GM12891 (cell line): ENCODE measurements around the gene TRAPPC1.
"Not testable (repeated sequence)": the region's sequence is repeated elsewhere in the genome, so short reads cannot be mapped to it uniquely, and the experiment has no call there.

Experiments
- DNase-seq: peaks from one replicate; pipeline ENCODE4 v3.0.0; 2011; ENCODE audit warnings: low spot score; ENCODE audit not compliant: insufficient read length
- FAIRE-seq: peaks from 2 replicates; lab custom pipeline; 2011; peaks lifted over from hg19 to GRCh38; lab: Jason Lieb, UNC
- PAX5 ChIP-seq: IDR thresholded peaks from 2 replicates; pipeline ENCODE4 v1.6.1; 2011; ENCODE audit warnings: low read length, moderate library complexity, mild to moderate bottlenecking; ENCODE audit not compliant: insufficient read depth, severe bottlenecking
- POLR2A ChIP-seq: IDR thresholded peaks from 2 replicates; pipeline ENCODE4 v1.6.1; 2011; ENCODE audit warnings: low read depth, low read length, control low read depth
- POLR2AphosphoS5 ChIP-seq: IDR thresholded peaks from 2 replicates; pipeline ENCODE4 v1.6.1; 2011; ENCODE audit warnings: low read depth, low read length, control low read depth
- POU2F2 ChIP-seq: IDR thresholded peaks from 2 replicates; pipeline ENCODE4 v1.6.1; 2011; ENCODE audit warnings: low read depth, mild to moderate bottlenecking, control low read depth, low read length, moderate library complexity
- SPI1 ChIP-seq: IDR thresholded peaks from 2 replicates; pipeline ENCODE4 v1.6.1; 2011; ENCODE audit warnings: low read depth, low read length, control low read depth
- TAF1 ChIP-seq: IDR thresholded peaks from 2 replicates; pipeline ENCODE4 v1.6.1; 2011; ENCODE audit warnings: low read depth, low read length, control low read depth

The TRAPPC1 gene

GRCh38 chr17:7959503-7960253 lies 27.9 kb upstream of the TRAPPC1 start:
- no peak for DNase-seq
- TF ChIP-seq POU2F2 (no peak), SPI1 (no peak), TAF1 (no peak), POLR2A (no peak), POLR2AphosphoS5 (no peak), PAX5 (no peak)
- FAIRE-seq: no peak

GRCh38 chr17:7956228-7956965 lies 24.7 kb upstream of the TRAPPC1 start:
- TF ChIP-seq SPI1 (no peak), TAF1 (no peak), POLR2A (no peak), PAX5 (no peak), POLR2AphosphoS5 (no peak), POU2F2 (no peak)
- FAIRE-seq (no peak), DNase-seq (no peak)

GRCh38 chr17:7955414-7956227 lies 23.9 kb upstream of the TRAPPC1 start:
- FAIRE-seq (peak; percentile 9), DNase-seq (no peak)
- TF ChIP-seq POLR2AphosphoS5: no peak
- no peak for TF ChIP-seq POLR2A
- no peak for TF ChIP-seq POU2F2
- no peak for TF ChIP-seq SPI1
- TF ChIP-seq PAX5: no peak

- DNase-seq, FAIRE-seq: not testable (repeated sequence)
Observed at GRCh38 chr17:7953266-7953665, 21.5 kb upstream of the TRAPPC1 start.

- TF ChIP-seq POLR2A (0 out of 2 replicates have a peak, but pooled peaks have one; percentile 49), POU2F2 (no peak)
- peak; percentile 51 for DNase-seq
- peak; percentile 94 for FAIRE-seq
Observed at GRCh38 chr17:7951143-7951792, 19.5 kb upstream of the TRAPPC1 start.

- DNase-seq (no peak), FAIRE-seq (peak; percentile 55)
- no peak for TF ChIP-seq POU2F2
- no peak for TF ChIP-seq SPI1
- no peak for TF ChIP-seq POLR2A
- no peak for TF ChIP-seq POLR2AphosphoS5
- TF ChIP-seq PAX5: no peak
- no peak for TF ChIP-seq TAF1
Observed at GRCh38 chr17:7950578-7950977, 18.8 kb upstream of the TRAPPC1 start.

- no peak for TF ChIP-seq POLR2A
- TF ChIP-seq TAF1: no peak
- no peak for TF ChIP-seq POLR2AphosphoS5
- TF ChIP-seq PAX5: no peak
- no peak for TF ChIP-seq SPI1
- no peak for TF ChIP-seq POU2F2
- DNase-seq (no peak), FAIRE-seq (no peak)
Observed at GRCh38 chr17:7947651-7948050, 15.9 kb upstream of the TRAPPC1 start.

- TF ChIP-seq TAF1: no peak
- no peak for TF ChIP-seq POLR2AphosphoS5
- TF ChIP-seq SPI1: no peak
- no peak for TF ChIP-seq PAX5
- TF ChIP-seq POU2F2: no peak
- no peak for TF ChIP-seq POLR2A
- DNase-seq: no peak
- FAIRE-seq: no peak
Observed at GRCh38 chr17:7946441-7946840, 14.7 kb upstream of the TRAPPC1 start.

- FAIRE-seq: no peak
- no peak for DNase-seq
- TF ChIP-seq SPI1 (no peak), PAX5 (no peak), POU2F2 (no peak), POLR2A (no peak), POLR2AphosphoS5 (no peak), TAF1 (no peak)
Observed at GRCh38 chr17:7945651-7946050, 13.9 kb upstream of the TRAPPC1 start.
